Posterior cingulate gyrus (tissue), 11 donors: ENCODE results near the gene DEPDC1.
"Not testable (repeated sequence)": the region's sequence is repeated elsewhere in the genome, so short reads cannot be mapped to it uniquely, and the experiment has no call there.

Experiments
- DNase-seq, 10 donors: peaks; one replicate each; pipeline versions ENCODE4 v3.0.0 to v3.0.0-alpha.2; 2020 to 2021; ENCODE audit warnings: mixed read lengths in 3 of 10
- intact Hi-C: fragments of 100-400 bp; cut with DNase I; formaldehyde crosslinking; loops from one replicate; pipeline ENCODE4 v1.15.1; 2023

Gene DEPDC1

DNA sequence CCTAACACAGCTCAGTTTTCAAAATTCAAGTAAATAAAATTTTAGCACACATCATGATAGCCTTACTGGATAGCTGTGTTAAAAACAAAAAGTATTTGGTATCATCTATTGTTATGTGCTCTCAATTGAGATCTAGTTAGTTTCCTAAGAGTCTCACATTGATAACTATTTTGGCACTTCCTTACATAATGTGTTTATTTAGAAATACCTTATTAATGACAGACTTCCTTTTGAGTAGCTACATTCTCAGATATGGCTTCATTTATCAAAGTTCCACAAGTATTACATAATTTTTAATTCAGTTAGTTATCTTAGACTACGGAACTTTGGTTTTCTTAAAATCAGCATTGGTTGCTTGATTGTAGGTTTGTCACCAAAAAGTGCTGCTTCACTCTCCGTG, 20.3 kb downstream of the DEPDC1 start:
- DNase-seq, intact Hi-C loops: not testable (repeated sequence)

GRCh38 chr1:68473060-68473459, 23.8 kb downstream of the DEPDC1 start:
- intact Hi-C loops: no loop called here
- no peak for DNase-seq

DNA sequence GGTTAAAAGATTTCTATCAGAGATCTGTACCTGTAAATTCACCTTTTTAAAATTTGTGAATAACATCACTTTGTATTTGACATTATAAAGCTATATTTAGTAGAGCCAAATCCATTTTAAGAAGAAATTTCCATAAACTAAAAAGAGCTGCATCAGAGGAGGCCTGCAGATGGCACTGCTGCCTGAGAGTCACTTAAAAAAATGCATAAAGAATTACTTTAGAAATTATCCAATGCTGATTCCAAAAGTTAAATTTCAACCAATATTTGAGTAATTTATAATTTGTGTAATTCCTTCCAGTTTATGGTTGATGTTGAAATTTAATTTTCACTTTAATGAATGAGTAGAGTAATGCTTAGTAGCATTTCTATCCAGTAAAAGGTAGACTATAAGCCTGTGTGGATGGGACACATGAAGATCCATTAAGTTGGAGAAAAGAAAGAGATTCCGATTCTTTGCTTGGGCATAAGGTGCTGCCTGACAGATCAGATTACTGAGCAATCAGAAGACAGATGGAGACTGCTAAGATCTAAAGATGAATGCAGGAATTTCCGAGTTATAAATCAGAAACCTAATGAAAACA, 26.4 kb downstream of the DEPDC1 start:
- peak in 4 of 10 donors; percentile 7 to 75 (median 12) for DNase-seq
- intact Hi-C loops: no loop called here

- DNase-seq: no peak
- intact Hi-C loops: no loop called here
Measured at GRCh38 chr1:68464891-68465290, 32.0 kb downstream of the DEPDC1 start.

DNA sequence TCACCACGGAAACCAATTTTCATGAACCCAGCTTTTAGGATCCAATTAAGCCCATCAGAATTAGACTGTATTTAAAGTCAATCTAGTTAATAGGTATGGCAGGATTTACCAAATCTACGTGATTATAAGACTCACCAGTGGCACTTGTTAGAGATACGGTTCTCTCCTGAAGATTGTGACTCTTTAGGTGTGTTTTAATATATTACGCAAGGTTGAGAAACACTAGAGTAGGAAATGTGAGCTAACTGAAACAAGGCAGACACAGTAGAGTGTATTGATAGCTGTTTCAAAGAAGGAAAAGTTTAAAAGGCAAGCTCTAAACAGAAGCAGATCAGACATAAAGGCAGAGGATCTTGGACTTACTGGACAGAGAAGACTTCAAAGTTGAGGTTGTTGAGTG, 35.9 kb downstream of the DEPDC1 start:
- intact Hi-C loops: no loop called here
- DNase-seq: no peak

DNA sequence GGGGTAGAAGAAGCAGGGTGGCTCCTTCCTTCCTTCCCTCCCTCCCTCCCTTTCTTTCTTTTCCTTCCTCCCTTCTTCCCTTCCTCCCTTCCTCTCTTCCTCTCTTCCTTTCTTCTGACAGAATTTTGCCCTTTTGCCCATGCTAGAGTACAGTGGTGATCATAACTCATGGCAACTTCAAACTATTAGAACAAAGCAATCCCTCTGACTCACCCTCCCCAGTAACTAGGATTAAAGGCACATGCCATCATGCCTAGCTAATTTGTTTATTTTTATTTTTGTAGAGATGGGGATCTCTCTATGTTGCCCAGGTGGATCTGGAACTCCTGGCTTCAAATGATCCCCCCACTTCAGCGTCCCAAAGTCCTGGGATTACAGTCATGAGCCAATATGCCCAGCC, 37.1 kb downstream of the DEPDC1 start:
- no peak for DNase-seq
- intact Hi-C loops: no loop called here

DNA sequence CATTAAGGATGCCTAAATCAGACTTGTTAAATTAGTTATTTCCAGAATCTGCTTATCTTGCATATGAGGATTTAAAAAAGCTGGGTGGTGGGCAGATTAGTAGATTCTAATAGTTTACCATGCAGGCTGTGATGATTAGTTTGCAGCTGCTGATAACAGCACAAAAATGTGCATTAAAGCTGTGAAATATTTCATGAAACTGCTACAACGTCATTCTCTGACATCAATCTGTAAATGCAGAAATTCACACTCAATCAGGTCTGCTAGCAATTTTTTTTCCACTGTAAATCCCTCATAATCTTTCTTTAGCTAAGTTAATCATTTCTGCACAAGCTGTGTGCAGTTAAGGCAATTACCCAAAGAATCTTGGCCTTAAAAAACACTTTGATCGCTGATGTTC, 37.8 kb downstream of the DEPDC1 start:
- intact Hi-C loops: no loop called here
- no peak for DNase-seq

- intact Hi-C loops: no loop called here
- no peak for DNase-seq
Measured at GRCh38 chr1:68456202-68456601, 40.7 kb downstream of the DEPDC1 start.

DNA sequence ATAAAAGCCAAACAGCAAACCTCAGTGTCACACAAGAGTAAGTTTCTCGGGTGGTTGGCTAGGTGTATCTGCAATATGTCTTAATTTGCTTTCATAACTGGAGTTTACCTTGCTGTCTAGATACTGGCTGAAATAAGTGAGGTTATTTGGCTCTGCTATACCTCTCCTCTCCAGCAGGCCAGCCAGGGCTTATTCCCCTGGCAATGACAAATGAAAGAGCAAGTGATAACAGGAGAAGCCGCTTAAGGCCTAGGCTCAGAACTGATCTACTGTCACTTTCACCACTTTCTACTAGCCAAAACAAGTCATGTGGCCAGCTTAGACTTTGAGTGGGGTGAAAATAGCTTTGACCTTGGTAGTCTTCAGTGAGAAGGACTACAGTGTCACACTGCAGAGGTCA, 42.3 kb downstream of the DEPDC1 start:
- intact Hi-C loops: no loop called here

GRCh38 chr1:68453060-68453670, 43.7 kb downstream of the DEPDC1 start:
- DNase-seq: no peak
- intact Hi-C loops: no loop called here

More for the DNA sequence above, 42.3 kb downstream of the DEPDC1 start:
- no peak for DNase-seq

DNA sequence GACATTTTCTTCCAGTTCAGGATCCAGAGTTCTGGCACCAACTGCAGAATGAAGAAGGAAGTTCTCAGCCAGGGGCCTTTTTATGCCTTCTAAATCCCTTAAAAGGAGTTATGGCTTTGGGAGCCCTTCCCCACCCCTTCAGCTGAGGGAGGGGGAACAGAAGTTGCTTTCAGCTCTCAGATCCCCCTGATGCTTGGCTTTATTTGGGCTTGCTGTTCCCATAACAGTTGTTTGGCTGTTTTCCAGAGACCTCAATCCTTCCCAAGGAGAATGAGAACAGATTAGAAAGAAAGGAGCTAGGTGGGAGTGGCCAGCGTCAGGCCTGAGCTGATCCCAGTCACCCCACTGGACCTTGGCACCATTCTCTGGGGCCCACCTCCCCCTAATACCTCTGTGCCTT, 47.0 kb downstream of the DEPDC1 start, which contains the start of gene RPE65:
Gene RPE65 (minus strand): TSS at position 54 of the 400 bp plus-strand sequence. CDS start 49 bp downstream, at position 5.
- no peak for DNase-seq
- intact Hi-C loops: no loop called here

- DNase-seq: no peak
- intact Hi-C loops: no loop called here
Measured at GRCh38 chr1:68448365-68448764, 48.5 kb downstream of the DEPDC1 start.

DNA sequence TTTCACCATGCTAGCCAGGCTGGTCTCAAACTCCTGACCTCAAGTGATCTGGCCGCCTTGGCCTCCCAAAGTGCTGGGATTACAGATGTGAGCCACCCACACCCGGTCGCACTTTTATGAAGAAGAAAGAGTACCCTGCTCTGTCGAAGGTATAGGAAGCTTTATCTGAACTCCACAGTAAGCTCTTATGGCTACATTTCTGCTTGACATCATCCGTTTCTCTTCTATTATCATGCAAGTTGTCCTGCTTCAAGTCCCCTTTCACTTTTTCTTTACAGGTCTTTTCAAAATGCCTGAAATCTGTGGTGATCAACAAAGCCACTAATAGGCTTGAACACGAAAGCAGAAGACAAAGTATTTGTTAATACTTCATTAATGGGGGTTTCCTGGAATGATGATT, 51.2 kb downstream of the DEPDC1 start:
- no peak for DNase-seq
- intact Hi-C loops: no loop called here

- intact Hi-C loops: loop anchor here (5.0 kb wide), 1 partner anchor 326 kb away; no protein-coding TSS in a partner anchor
- no peak for DNase-seq
Measured at GRCh38 chr1:68442822-68443556, 53.9 kb downstream of the DEPDC1 start.

GRCh38 chr1:68442006-68442405, 54.9 kb downstream of the DEPDC1 start:
- DNase-seq: no peak
- intact Hi-C loops: loop anchor here (5.0 kb wide), 1 partner anchor 325 kb away; no protein-coding TSS in a partner anchor

DNA sequence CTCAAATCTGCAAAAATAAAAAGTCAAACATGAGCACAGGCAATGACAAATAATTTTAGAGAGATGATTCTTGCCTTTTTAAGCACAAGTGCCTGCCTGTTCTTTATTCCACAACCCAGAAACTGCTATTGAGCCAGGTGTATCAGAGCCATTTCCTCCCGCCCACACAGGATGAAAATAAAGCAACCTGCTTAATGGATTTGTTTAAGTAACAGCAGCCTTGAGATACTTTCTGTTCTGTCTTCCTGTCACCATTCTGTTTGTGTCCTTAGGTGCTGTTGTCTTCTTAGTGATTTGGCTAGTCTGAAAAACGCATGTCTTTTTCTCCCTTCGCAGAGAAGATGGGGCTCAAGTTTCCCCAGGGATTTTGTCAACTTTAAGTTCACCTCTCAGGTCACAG, 58.6 kb downstream of the DEPDC1 start:
- DNase-seq: no peak
- intact Hi-C loops: no loop called here

DNA sequence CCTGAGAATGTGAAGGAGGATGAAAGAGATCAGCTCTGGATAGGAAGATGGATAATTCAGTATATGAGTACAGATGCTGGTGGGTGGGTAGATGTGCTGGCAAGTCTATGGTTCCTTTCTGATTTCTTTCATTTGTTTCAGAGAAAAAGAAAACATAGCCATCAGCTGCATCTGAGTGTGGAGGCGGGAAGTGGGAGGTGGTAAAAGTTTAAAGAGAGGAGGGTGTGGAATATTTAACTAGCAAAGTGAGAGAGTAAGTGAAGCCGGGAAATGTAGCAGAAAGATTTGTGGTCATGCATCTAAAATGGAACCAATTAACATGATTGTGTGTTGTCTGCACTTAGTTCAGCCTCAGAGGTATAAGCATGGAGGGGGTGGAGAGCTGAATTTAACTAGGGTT, 63.5 kb downstream of the DEPDC1 start:
- intact Hi-C loops: no loop called here
- DNase-seq: peak in 4 of 10 donors; percentile 22 to 62 (median 28)

- intact Hi-C loops: no loop called here
- DNase-seq: no peak
Measured at GRCh38 chr1:68431076-68431475, 65.8 kb downstream of the DEPDC1 start.

DNA sequence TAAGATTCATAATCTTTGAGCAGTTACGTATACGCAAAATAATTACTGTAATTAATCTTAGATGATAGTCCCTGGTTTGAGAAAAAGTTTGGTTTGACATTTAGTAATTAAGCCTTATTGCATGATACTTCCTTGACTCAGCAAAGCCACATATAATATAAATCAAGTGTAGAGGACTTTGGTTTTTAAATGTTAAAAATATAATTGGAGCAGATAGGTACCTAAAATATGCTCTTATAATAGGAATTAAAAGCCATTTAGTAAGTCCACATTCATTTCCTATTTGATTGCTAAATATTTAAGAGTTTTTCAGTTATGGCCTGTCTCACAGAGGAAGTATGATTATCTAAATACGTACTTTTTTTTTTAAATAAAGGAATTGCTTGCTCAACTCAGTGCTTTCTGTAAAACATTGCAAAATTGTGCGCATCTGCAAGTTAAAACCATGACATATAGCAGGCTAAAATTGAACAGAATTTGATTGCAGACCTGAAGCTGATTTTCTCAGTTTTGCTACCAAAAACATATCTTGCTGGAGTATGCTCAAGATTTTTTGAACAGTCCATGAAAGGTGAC, 67.6 kb downstream of the DEPDC1 start:
- intact Hi-C loops: no loop called here

DNA sequence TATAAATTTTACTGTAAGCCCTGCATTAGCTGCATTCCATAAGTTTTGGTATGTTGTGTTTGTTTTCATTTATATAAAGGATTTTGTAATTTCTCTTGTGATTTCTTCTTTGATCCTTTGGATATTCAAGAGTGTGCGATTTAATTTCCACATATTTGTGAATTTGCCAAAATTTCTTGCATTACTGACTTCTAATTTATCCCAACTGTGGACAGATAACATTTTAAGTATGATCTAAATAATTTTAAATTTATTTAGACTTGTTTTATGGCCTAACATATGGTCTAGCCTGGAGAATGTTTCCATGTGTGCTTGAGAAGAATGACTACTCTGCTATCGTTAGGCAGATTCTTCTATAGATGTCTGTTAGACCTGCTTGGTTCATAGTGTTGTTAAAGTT, 70.3 kb downstream of the DEPDC1 start:
- intact Hi-C loops: no loop called here
- no peak for DNase-seq

More for the DNA sequence above, 67.6 kb downstream of the DEPDC1 start:
- no peak for DNase-seq
